HG03060 (cell line): ENCODE data around the gene LAMC2.
"Not testable (repeated sequence)": the region's sequence is repeated elsewhere in the genome, so short reads cannot be mapped to it uniquely, and the experiment has no call there.

Experiments
- ATAC-seq: cut with Tn5 transposase; IDR thresholded peaks from one replicate; pipeline ENCODE4 v1.9.1; 2021; ENCODE audit warnings: low read depth, moderate number of reproducible peaks; ENCODE audit not compliant: unreplicated experiment

Gene LAMC2

GRCh38 chr1:183185941-183186490, at the start of gene LAMC2:
LAMC2 (plus strand) TSS chr1:183186264; CDS start chr1:183186353, 89 bp downstream.
- ATAC-seq = no peak

- ATAC-seq = no peak
Observed at GRCh38 chr1:183137782-183138181, 48.3 kb upstream of the LAMC2 start.

- ATAC-seq = no peak
Observed at GRCh38 chr1:183138301-183138700, 47.8 kb upstream of the LAMC2 start.

GRCh38 chr1:183139281-183139942, 46.7 kb upstream of the LAMC2 start:
- ATAC-seq = no peak

- no peak for ATAC-seq
Observed at GRCh38 chr1:183140633-183141032, 45.4 kb upstream of the LAMC2 start.

GRCh38 chr1:183142171-183142570, 43.9 kb upstream of the LAMC2 start:
- no peak for ATAC-seq

- ATAC-seq = no peak
Observed at GRCh38 chr1:183143576-183144315, 42.3 kb upstream of the LAMC2 start.

- ATAC-seq = no peak
Observed at GRCh38 chr1:183144752-183145151, 41.3 kb upstream of the LAMC2 start.

- no peak for ATAC-seq
Observed at GRCh38 chr1:183147735-183148134, 38.3 kb upstream of the LAMC2 start.

- no peak for ATAC-seq
Observed at GRCh38 chr1:183148599-183148998, 37.5 kb upstream of the LAMC2 start.

GRCh38 chr1:183149273-183149672, 36.8 kb upstream of the LAMC2 start:
- ATAC-seq = no peak

GRCh38 chr1:183150032-183150431, 36.0 kb upstream of the LAMC2 start:
- not testable (repeated sequence) for ATAC-seq

GRCh38 chr1:183150445-183150844, 35.6 kb upstream of the LAMC2 start:
- ATAC-seq = no peak

GRCh38 chr1:183152180-183152579, 33.9 kb upstream of the LAMC2 start:
- no peak for ATAC-seq

- no peak for ATAC-seq
Observed at GRCh38 chr1:183155939-183156338, 30.1 kb upstream of the LAMC2 start.

GRCh38 chr1:183159960-183160359, 26.1 kb upstream of the LAMC2 start:
- ATAC-seq = no peak

- no peak for ATAC-seq
Observed at GRCh38 chr1:183161391-183161790, 24.7 kb upstream of the LAMC2 start.

- ATAC-seq = no peak
Observed at GRCh38 chr1:183163316-183163715, 22.7 kb upstream of the LAMC2 start.

GRCh38 chr1:183164340-183164739, 21.7 kb upstream of the LAMC2 start:
- no peak for ATAC-seq

- no peak for ATAC-seq
Observed at GRCh38 chr1:183164963-183165362, 21.1 kb upstream of the LAMC2 start.

- no peak for ATAC-seq
Observed at GRCh38 chr1:183165456-183165855, 20.6 kb upstream of the LAMC2 start.

- ATAC-seq = no peak
Observed at GRCh38 chr1:183166454-183166853, 19.6 kb upstream of the LAMC2 start.
